Neural progenitor cell (in vitro differentiated cells): ENCODE data around the gene IL11RA.

ENCODE experiments used
- CTCF ChIP-seq: fragments of 200-600 bp; sonication (generic); IDR thresholded peaks from 2 replicates; pipeline ENCODE4 v1.5.1; 2017; ENCODE audit warnings: antibody characterized with exemption, mild to moderate bottlenecking
- EZH2phosphoT487 ChIP-seq: fragments of 200-600 bp; sonication (generic); IDR thresholded peaks from 2 replicates; pipeline ENCODE4 v1.6.1; 2017; ENCODE audit warnings: antibody characterized with exemption

GRCh38 chr9:34694811-34695210, 42.8 kb downstream of the IL11RA start:
- TF ChIP-seq EZH2phosphoT487 (no peak), CTCF (no peak)
